Measurements from ENCODE around the gene RPP30.
"Not testable (repeated sequence)": the region's sequence is repeated elsewhere in the genome, so short reads cannot be mapped to it uniquely, and the experiment has no call there.

The RPP30 gene

GRCh38 chr10:90872648-90873020 lies 860 bp downstream of the RPP30 start:
- no peak for DNase-seq

GRCh38 chr10:90879062-90879461 lies 7.3 kb downstream of the RPP30 start:
- no peak for DNase-seq

- not testable (repeated sequence) for DNase-seq
Measured at GRCh38 chr10:90880059-90880719, 8.4 kb downstream of the RPP30 start.

GRCh38 chr10:90884431-90884830 lies 12.7 kb downstream of the RPP30 start:
- no peak for DNase-seq

GRCh38 chr10:90885176-90885575 lies 13.4 kb downstream of the RPP30 start:
- DNase-seq, result no peak

GRCh38 chr10:90887555-90887954 lies 15.8 kb downstream of the RPP30 start:
- no peak for DNase-seq

- DNase-seq, result no peak
Measured at GRCh38 chr10:90888387-90888786, 16.6 kb downstream of the RPP30 start.

GRCh38 chr10:90889636-90890035 lies 17.9 kb downstream of the RPP30 start:
- DNase-seq, result no peak

- DNase-seq, result no peak
Measured at GRCh38 chr10:90890347-90890746, 18.6 kb downstream of the RPP30 start.

- DNase-seq, result no peak
Measured at GRCh38 chr10:90893190-90893589, 21.4 kb downstream of the RPP30 start.

GRCh38 chr10:90896916-90897315 lies 25.1 kb downstream of the RPP30 start:
- DNase-seq, result not testable (repeated sequence)

GRCh38 chr10:90905925-90906324 lies 34.2 kb downstream of the RPP30 start:
- no peak for DNase-seq

GRCh38 chr10:90906596-90906995 lies 34.8 kb downstream of the RPP30 start:
- DNase-seq, result no peak

GRCh38 chr10:90911133-90912051 lies 39.6 kb downstream of the RPP30 start:
- DNase-seq, result peak; percentile 16

- DNase-seq, result no peak
Measured at GRCh38 chr10:90912174-90912573, 40.4 kb downstream of the RPP30 start.

GRCh38 chr10:90912854-90913479 lies 41.2 kb downstream of the RPP30 start:
- DNase-seq, result no peak

- DNase-seq, result no peak
Measured at GRCh38 chr10:90913774-90914420, 42.1 kb downstream of the RPP30 start.

- no peak for DNase-seq
Measured at GRCh38 chr10:90914992-90915765, 43.4 kb downstream of the RPP30 start.

GRCh38 chr10:90915766-90916075 lies 43.9 kb downstream of the RPP30 start:
- no peak for DNase-seq

GRCh38 chr10:90916392-90917237 lies 44.8 kb downstream of the RPP30 start:
- no peak for DNase-seq

GRCh38 chr10:90917238-90917967 lies 45.6 kb downstream of the RPP30 start:
- no peak for DNase-seq

Data from NCI-H774 (cell line).